Neural cell (in vitro differentiated cells): ENCODE results near the gene GSG1L.

ENCODE experiments used
- EZH2 ChIP-seq: fragments of 200-600, 300-800 bp; shearing (Covaris generic), sonication (generic); IDR thresholded peaks from 2 replicates; pipeline ENCODE4 v1.6.1; 2014; ENCODE audit warnings: antibody characterized with exemption, low read length, borderline replicate concordance, mild to moderate bottlenecking; ENCODE audit not compliant: insufficient read depth, poor library complexity, severe bottlenecking
- POLR2AphosphoS5 ChIP-seq: IDR thresholded peaks from 2 replicates; pipeline ENCODE4 v1.6.1; 2012
- RAD21 ChIP-seq: fragments of 450-650 bp; conservative IDR thresholded peaks from 2 replicates; pipeline ENCODE4 v1.6.1; 2014; ENCODE audit warnings: antibody characterized with exemption, mild to moderate bottlenecking, moderate library complexity
- TF ChIP-seq, protein P1 (sequence below): fragments of 450-650 bp; IDR thresholded peaks from 2 replicates; pipeline ENCODE4 v1.5.1; 2014; ENCODE audit warnings: antibody characterized with exemption, mild to moderate bottlenecking, moderate library complexity; ENCODE audit not compliant: poor library complexity, severe bottlenecking
- TF ChIP-seq, protein P2 (sequence below): IDR thresholded peaks from 2 replicates; pipeline ENCODE4 v1.6.1; 2012; ENCODE audit warnings: borderline replicate concordance

DNA sequence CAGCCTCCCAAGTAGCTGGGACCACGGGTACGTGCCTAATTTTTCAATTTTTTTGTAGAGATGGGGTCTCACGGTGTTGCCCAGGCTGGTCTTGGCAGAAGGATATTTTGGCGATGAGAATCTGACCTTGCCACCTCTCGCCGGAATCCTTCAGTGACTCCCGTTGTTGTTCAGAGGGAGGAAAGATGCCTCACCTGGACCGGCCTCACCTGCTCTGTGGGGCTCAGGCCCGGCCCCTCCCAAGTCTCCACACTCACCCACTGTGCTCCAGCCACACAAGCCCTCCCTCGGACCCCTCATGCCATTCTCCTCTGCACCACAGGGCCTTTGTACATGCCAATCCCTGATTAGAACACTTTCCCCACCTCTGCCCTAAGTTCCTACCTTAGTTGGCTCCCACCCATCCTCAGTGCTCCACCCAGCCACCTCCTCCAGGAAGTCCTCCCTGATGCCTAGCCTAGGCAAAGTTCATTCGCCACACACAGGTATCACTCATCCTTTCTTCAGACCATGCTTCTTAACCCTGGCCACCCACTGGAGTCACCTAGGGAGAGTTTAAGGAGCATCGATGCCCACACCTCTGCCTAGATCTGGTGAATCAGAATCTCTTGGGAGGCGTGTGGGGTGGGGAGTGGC lies 136.1 kb downstream of the GSG1L start:
- TF ChIP-seq, protein P1, sequence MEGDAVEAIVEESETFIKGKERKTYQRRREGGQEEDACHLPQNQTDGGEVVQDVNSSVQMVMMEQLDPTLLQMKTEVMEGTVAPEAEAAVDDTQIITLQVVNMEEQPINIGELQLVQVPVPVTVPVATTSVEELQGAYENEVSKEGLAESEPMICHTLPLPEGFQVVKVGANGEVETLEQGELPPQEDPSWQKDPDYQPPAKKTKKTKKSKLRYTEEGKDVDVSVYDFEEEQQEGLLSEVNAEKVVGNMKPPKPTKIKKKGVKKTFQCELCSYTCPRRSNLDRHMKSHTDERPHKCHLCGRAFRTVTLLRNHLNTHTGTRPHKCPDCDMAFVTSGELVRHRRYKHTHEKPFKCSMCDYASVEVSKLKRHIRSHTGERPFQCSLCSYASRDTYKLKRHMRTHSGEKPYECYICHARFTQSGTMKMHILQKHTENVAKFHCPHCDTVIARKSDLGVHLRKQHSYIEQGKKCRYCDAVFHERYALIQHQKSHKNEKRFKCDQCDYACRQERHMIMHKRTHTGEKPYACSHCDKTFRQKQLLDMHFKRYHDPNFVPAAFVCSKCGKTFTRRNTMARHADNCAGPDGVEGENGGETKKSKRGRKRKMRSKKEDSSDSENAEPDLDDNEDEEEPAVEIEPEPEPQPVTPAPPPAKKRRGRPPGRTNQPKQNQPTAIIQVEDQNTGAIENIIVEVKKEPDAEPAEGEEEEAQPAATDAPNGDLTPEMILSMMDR: no peak
- TF ChIP-seq RAD21: no peak
- TF ChIP-seq, protein P2, sequence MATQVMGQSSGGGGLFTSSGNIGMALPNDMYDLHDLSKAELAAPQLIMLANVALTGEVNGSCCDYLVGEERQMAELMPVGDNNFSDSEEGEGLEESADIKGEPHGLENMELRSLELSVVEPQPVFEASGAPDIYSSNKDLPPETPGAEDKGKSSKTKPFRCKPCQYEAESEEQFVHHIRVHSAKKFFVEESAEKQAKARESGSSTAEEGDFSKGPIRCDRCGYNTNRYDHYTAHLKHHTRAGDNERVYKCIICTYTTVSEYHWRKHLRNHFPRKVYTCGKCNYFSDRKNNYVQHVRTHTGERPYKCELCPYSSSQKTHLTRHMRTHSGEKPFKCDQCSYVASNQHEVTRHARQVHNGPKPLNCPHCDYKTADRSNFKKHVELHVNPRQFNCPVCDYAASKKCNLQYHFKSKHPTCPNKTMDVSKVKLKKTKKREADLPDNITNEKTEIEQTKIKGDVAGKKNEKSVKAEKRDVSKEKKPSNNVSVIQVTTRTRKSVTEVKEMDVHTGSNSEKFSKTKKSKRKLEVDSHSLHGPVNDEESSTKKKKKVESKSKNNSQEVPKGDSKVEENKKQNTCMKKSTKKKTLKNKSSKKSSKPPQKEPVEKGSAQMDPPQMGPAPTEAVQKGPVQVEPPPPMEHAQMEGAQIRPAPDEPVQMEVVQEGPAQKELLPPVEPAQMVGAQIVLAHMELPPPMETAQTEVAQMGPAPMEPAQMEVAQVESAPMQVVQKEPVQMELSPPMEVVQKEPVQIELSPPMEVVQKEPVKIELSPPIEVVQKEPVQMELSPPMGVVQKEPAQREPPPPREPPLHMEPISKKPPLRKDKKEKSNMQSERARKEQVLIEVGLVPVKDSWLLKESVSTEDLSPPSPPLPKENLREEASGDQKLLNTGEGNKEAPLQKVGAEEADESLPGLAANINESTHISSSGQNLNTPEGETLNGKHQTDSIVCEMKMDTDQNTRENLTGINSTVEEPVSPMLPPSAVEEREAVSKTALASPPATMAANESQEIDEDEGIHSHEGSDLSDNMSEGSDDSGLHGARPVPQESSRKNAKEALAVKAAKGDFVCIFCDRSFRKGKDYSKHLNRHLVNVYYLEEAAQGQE: no peak
- TF ChIP-seq EZH2: no peak
- TF ChIP-seq POLR2AphosphoS5: no peak
